ENCODE data around the gene TM4SF1.

DNA sequence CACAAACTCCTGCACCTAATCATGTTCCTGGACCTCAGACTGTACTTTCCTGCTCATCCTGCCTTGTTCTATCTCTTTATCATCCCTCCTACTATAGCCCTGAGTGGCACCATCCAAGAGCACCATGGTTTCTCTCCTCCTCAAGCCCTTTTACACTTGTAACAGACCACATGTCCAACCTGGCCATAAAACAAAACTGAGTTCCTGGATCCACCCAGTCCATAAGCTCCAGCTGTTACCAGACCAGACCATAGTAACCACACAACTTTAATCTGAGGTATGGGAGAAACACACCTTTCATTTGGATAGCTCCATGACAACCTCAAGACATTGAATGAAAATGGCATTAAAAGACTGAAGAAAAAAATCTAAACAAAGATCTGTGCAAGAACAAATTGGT lies 53.1 kb downstream of the TM4SF1 start:
- TF ChIP-seq, protein P1, sequence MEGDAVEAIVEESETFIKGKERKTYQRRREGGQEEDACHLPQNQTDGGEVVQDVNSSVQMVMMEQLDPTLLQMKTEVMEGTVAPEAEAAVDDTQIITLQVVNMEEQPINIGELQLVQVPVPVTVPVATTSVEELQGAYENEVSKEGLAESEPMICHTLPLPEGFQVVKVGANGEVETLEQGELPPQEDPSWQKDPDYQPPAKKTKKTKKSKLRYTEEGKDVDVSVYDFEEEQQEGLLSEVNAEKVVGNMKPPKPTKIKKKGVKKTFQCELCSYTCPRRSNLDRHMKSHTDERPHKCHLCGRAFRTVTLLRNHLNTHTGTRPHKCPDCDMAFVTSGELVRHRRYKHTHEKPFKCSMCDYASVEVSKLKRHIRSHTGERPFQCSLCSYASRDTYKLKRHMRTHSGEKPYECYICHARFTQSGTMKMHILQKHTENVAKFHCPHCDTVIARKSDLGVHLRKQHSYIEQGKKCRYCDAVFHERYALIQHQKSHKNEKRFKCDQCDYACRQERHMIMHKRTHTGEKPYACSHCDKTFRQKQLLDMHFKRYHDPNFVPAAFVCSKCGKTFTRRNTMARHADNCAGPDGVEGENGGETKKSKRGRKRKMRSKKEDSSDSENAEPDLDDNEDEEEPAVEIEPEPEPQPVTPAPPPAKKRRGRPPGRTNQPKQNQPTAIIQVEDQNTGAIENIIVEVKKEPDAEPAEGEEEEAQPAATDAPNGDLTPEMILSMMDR (IDR thresholded peaks at IDR 0.05): no peak
- TF ChIP-seq POLR2A (IDR thresholded peaks at IDR 0.05): no peak

Data from body of pancreas (tissue), 4 donors.